HL-60 (cell line): ENCODE data around the gene APOM.

Source experiments
- DNase-seq, 2 experiments: peaks; one replicate each; pipeline ENCODE4 v3.0.0-alpha.2; 2010 to 2020; ENCODE audit warnings: low read depth in 1 of 2, low spot score in 1 of 2
- H3K27ac ChIP-seq: fragments of 250-450 bp; sonication (Bioruptor Pico); replicated peaks from 2 replicates; pipeline ENCODE4 v1.5.1; 2020; ENCODE audit warnings: mild to moderate bottlenecking, moderate library complexity
- H3K27me3 ChIP-seq: fragments of 250-450 bp; sonication (Bioruptor Pico); 2 replicates; pipeline ENCODE4 v1.5.1; 2021; ENCODE audit warnings: mild to moderate bottlenecking, moderate library complexity; ENCODE audit not compliant: insufficient read depth, poor library complexity, severe bottlenecking
- H3K4me3 ChIP-seq: replicated peaks from 2 replicates; pipeline ENCODE4 v1.5.1; 2011; ENCODE audit warnings: mild to moderate bottlenecking, control low read depth, low read length; ENCODE audit not compliant: insufficient read depth
- CTCF ChIP-seq: IDR thresholded peaks from one replicate; pipeline ENCODE4 v1.5.1; 2011; ENCODE audit warnings: low read length, control low read depth, inconsistent platforms; ENCODE audit not compliant: insufficient read depth
- GABPA ChIP-seq: IDR thresholded peaks from 2 replicates; pipeline ENCODE4 v1.6.1; 2012; ENCODE audit warnings: low read depth
- POLR2AphosphoS5 ChIP-seq: IDR thresholded peaks from 2 replicates; pipeline ENCODE4 v1.6.1; 2012; ENCODE audit warnings: low read depth
- REST ChIP-seq: IDR thresholded peaks from 2 replicates; pipeline ENCODE4 v1.6.1; 2012; ENCODE audit warnings: low read depth; ENCODE audit not compliant: insufficient replicate concordance
- SPI1 ChIP-seq: IDR thresholded peaks from 2 replicates; pipeline ENCODE4 v1.6.1; 2012; ENCODE audit warnings: low read depth, mild to moderate bottlenecking, borderline replicate concordance

Gene APOM

GRCh38 chr6:31617010-31617409, 38.7 kb upstream of the APOM start:
- Histone ChIP-seq H3K4me3 (peak overlapping the region; percentile 54), H3K27me3 (no peaks in the 10 kb centered on the region), H3K27ac (peak overlapping the region; percentile 92)
- no peak for DNase-seq
- TF ChIP-seq SPI1, result no peak
- TF ChIP-seq GABPA, result no peak
- TF ChIP-seq CTCF, result no peak
- no peak for TF ChIP-seq POLR2AphosphoS5
- no peak for TF ChIP-seq REST

GRCh38 chr6:31619805-31620585, 35.7 kb upstream of the APOM start:
- DNase-seq, result peak; percentile 98 to 99
- H3K27me3 ChIP-seq, result no peaks in the 10 kb centered on the region
- TF ChIP-seq POLR2AphosphoS5 (peak; percentile 91), GABPA (no peak), SPI1 (no peak), REST (peak; percentile 46), CTCF (no peak)
- H3K4me3 ChIP-seq, result peak overlapping the region; percentile 49
- peak overlapping the region; percentile 96 for H3K27ac ChIP-seq

GRCh38 chr6:31620586-31621319, 34.9 kb upstream of the APOM start, which contains the start of gene PRRC2A:
TSS of gene PRRC2A (plus strand) at chr6:31620715. CDS start at chr6:31622790, 2,075 bp downstream.
- TF ChIP-seq REST (peak; percentile 71), GABPA (no peak)
- Histone ChIP-seq H3K27ac (peak within 1 kb of the TSS; percentile 97), H3K4me3 (peak within 1 kb of the TSS; percentile 83), H3K27me3 (no peaks in the 10 kb centered on the region)
- peak; percentile 74 to 76 for DNase-seq
